ENCODE results near the gene EIF3M. TPM values are rescaled to one million over a fixed set of nuclear protein-coding genes. Genes with fewer than 3 reads are reported as not detected.

Gene EIF3M
- total RNA-seq, 4 donors from 2014 or later: 136 to 311 (median 185) TPM

DNA sequence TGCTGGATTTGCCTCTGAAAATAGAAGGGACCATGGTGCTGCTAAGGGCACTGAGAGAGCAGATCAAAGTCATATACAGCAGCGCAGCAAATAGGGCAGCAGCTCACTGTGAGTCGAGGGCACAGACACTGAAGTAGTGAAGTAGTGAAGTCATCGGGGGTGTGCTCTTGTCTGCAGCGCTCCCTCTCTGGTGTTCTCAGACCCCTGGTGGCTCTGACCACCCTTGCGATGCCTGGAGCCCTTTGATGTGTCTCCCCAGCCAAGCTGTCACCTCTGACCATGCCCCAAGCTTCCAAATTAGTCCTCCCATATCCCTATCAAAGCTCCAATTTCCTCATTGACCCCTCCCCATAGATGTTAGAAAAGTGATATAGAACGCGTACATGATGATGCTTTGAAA lies 27.7 kb upstream of the EIF3M start:
- no peak overlapping the region for H3K4me3 ChIP-seq
- H3K27ac ChIP-seq: no peak overlapping the region
- H3K9me3 ChIP-seq: no peaks in the 10 kb centered on the region
- DNase-seq: no peak
- no peaks in the 10 kb centered on the region for H3K4me1 ChIP-seq
- H3K27me3 ChIP-seq: no peaks in the 10 kb centered on the region
- no peak for TF ChIP-seq POLR2A (IDR thresholded peaks at IDR 0.05)
- TF ChIP-seq, protein P1, sequence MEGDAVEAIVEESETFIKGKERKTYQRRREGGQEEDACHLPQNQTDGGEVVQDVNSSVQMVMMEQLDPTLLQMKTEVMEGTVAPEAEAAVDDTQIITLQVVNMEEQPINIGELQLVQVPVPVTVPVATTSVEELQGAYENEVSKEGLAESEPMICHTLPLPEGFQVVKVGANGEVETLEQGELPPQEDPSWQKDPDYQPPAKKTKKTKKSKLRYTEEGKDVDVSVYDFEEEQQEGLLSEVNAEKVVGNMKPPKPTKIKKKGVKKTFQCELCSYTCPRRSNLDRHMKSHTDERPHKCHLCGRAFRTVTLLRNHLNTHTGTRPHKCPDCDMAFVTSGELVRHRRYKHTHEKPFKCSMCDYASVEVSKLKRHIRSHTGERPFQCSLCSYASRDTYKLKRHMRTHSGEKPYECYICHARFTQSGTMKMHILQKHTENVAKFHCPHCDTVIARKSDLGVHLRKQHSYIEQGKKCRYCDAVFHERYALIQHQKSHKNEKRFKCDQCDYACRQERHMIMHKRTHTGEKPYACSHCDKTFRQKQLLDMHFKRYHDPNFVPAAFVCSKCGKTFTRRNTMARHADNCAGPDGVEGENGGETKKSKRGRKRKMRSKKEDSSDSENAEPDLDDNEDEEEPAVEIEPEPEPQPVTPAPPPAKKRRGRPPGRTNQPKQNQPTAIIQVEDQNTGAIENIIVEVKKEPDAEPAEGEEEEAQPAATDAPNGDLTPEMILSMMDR (IDR thresholded peaks at IDR 0.05): no peak
- no peaks in the 10 kb centered on the region for H3K36me3 ChIP-seq

DNA sequence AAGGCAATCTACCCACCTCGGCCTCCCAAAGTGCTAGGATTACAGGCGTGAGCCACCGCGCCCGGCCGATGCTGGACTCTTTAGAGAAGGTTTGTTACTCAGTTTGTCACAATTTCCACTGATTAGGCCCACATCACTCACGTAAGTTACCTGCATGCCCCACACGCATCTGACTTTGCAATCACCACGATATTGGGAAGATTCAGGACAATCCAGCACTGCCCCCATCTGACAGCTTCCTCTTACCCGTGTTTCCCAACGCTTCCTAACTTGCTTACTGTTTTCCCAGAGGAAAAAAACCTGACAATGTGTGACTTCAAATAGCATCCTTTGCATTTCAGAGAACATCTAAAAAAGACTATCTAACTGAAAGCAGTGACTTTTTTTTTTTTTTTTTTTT lies 21.8 kb upstream of the EIF3M start:
- no peaks in the 10 kb centered on the region for H3K9me3 ChIP-seq
- no peaks in the 10 kb centered on the region for H3K36me3 ChIP-seq
- DNase-seq: no peak
- no peaks in the 10 kb centered on the region for H3K27me3 ChIP-seq
- H3K4me1 ChIP-seq: no peaks in the 10 kb centered on the region
- no peak overlapping the region for H3K4me3 ChIP-seq
- TF ChIP-seq POLR2A (IDR thresholded peaks at IDR 0.05): no peak
- no peak overlapping the region for H3K27ac ChIP-seq

DNA sequence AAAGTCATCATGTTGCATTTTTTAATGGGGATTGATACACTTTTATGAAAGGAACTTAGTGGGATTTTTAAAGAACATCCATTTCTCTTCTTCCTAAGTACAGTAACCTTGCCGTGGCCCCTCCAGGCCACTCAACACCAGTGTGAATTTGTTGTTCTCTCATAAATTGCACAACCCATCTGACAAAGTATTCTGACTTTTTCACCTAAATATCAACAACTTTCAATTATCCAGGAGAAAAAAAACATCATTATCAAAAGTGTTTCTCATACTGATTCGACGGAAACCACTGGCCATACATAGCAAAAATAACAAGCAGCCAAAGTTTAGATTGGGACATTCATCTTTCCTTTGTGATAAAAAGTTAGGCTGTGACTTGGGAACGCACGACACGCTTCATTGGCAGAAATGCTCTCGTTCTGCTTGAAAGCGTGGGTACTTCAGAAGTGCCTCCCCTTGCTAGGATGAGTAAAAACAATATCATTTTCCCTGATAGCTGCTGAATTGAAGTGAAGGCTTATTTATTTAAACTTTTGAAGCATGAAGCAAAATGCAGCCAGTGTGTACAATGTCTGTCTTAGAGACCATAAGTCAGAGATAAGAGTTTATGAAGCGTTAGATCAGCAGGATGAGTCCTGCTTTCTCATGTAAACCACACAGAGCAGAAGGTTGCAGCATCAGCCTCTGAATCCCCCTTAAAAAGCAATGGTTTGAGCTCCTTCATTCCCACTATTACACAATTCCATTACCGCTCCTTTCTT lies 20.6 kb upstream of the EIF3M start:
- no peaks in the 10 kb centered on the region for H3K9me3 ChIP-seq
- TF ChIP-seq, protein P1 (IDR thresholded peaks at IDR 0.05): no peak
- TF ChIP-seq POLR2A (IDR thresholded peaks at IDR 0.05): no peak
- no peak overlapping the region for H3K27ac ChIP-seq

DNA sequence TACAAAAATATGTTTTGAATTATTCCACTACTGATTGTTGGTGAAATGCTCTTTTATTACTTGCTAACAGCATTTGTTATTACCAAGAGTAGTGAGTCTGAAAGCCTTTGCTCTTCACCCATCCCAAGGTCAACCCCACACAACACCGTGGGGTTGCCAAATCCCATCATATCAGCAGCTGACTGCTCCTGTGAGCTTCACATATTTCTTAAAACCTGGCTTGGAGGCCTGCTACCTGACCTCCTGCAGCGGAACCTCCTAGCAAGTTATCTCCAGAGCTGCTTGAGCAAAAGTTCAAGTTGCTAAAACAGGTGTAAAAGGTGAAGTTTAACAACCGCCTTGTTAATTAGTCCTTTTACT lies 20.1 kb upstream of the EIF3M start:
- Histone ChIP-seq H3K36me3 (no peaks in the 10 kb centered on the region), H3K27me3 (no peaks in the 10 kb centered on the region), H3K4me3 (no peak overlapping the region), H3K4me1 (no peaks in the 10 kb centered on the region), H3K9me3 (no peaks in the 10 kb centered on the region), H3K27ac (no peak overlapping the region)
- no peak for DNase-seq
- TF ChIP-seq, protein P1 (IDR thresholded peaks at IDR 0.05): no peak
- no peak for TF ChIP-seq POLR2A (IDR thresholded peaks at IDR 0.05)

More for the DNA sequence above, 20.6 kb upstream of the EIF3M start:
- Histone ChIP-seq H3K4me1 (no peaks in the 10 kb centered on the region), H3K36me3 (no peaks in the 10 kb centered on the region), H3K27me3 (no peaks in the 10 kb centered on the region), H3K4me3 (no peak overlapping the region)
- no peak for DNase-seq

DNA sequence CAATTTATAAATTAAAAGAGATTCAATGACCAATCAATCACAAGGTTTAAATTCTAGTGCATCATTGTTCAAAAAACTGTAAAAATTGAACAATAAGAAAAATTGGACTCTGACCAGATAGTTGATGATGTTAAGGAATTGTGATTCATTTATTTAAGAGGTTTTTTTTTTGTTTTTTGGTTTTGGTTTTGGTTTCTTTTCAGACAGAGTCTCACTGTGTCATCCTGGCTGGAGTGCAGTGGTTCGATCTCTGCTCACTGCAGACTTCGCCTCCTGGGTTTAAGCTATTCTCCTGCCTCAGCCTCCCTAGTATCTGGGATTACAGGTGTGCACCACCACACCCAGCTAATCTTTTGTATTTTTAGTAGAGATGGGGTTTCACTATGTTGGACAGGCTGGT lies 17.1 kb upstream of the EIF3M start:
- no peaks in the 10 kb centered on the region for H3K9me3 ChIP-seq
- H3K27ac ChIP-seq: no peak overlapping the region
- H3K4me1 ChIP-seq: no peaks in the 10 kb centered on the region
- no peak for DNase-seq
- TF ChIP-seq, protein P1 (IDR thresholded peaks at IDR 0.05): no peak
- no peak for TF ChIP-seq POLR2A (IDR thresholded peaks at IDR 0.05)
- no peaks in the 10 kb centered on the region for H3K27me3 ChIP-seq
- H3K36me3 ChIP-seq: no peaks in the 10 kb centered on the region
- H3K4me3 ChIP-seq: no peak overlapping the region

DNA sequence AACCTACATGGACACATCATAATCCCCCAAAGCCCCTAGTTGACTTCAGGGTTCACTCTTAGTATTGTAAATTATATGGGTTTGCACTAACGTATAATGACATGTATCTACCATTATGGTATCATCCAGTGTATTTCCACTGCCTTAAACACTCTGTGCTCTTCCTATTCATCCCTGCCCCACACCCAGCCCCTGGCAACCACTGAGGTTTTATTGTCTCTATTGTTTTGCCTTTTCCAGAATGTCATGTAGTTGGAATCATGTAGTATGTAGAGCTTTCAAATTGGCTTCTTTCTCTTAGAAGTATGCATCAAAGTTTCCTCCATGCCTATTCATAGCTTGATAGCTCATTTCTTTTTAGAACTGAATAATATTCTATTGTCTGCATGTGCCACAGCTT lies 16.5 kb upstream of the EIF3M start:
- H3K9me3 ChIP-seq: no peaks in the 10 kb centered on the region
- no peaks in the 10 kb centered on the region for H3K27me3 ChIP-seq
- H3K4me3 ChIP-seq: no peak overlapping the region
- TF ChIP-seq POLR2A (IDR thresholded peaks at IDR 0.05): no peak
- TF ChIP-seq, protein P1 (IDR thresholded peaks at IDR 0.05): no peak
- H3K27ac ChIP-seq: no peak overlapping the region
- no peaks in the 10 kb centered on the region for H3K4me1 ChIP-seq
- no peak for DNase-seq
- no peaks in the 10 kb centered on the region for H3K36me3 ChIP-seq
